ES-I3 (cell line): Measurements from ENCODE around the gene RPRD2.
"Not testable (repeated sequence)": the region's sequence is repeated elsewhere in the genome, so short reads cannot be mapped to it uniquely, and the experiment has no call there.

Source experiments
- H3K36me3 ChIP-seq: 2 replicates; pipeline ENCODE4 v1.6.1; 2013; ENCODE audit warnings: mild to moderate bottlenecking, low read length, control low read depth, moderate library complexity; ENCODE audit not compliant: insufficient read depth
- H3K4me1 ChIP-seq: 2 replicates; pipeline ENCODE4 v1.6.1; 2013; ENCODE audit warnings: mild to moderate bottlenecking, control low read depth, low read length; ENCODE audit not compliant: insufficient read depth
- H3K9ac ChIP-seq: 2 replicates; pipeline ENCODE4 v1.6.1; 2013; ENCODE audit warnings: low read depth, mild to moderate bottlenecking, low read length, moderate library complexity
- H3K9me3 ChIP-seq: 2 replicates; pipeline ENCODE4 v1.6.1; 2013; ENCODE audit warnings: mild to moderate bottlenecking, low read length, moderate library complexity; ENCODE audit not compliant: control insufficient read depth, insufficient read depth

The RPRD2 gene

GRCh38 chr1:150372580-150372979, 8.6 kb downstream of the RPRD2 start:
- Histone ChIP-seq H3K36me3 (no peaks in the 10 kb centered on the region), H3K9ac (no peak overlapping the region), H3K9me3 (no peaks in the 10 kb centered on the region), H3K4me1 (peaks cover 10% of the 10 kb centered on the region)

- H3K4me1 ChIP-seq = peaks cover 10% of the 10 kb centered on the region
- no peaks in the 10 kb centered on the region for H3K36me3 ChIP-seq
- no peaks in the 10 kb centered on the region for H3K9me3 ChIP-seq
- no peak overlapping the region for H3K9ac ChIP-seq
These were observed 12.2 kb downstream of the RPRD2 start for GRCh38 chr1:150376110-150376509.

GRCh38 chr1:150383631-150384324, 19.8 kb downstream of the RPRD2 start:
- H3K9me3 ChIP-seq = no peaks in the 10 kb centered on the region
- no peaks in the 10 kb centered on the region for H3K4me1 ChIP-seq
- H3K9ac ChIP-seq = no peak overlapping the region
- no peaks in the 10 kb centered on the region for H3K36me3 ChIP-seq

GRCh38 chr1:150385537-150386445, 21.8 kb downstream of the RPRD2 start:
- no peaks in the 10 kb centered on the region for H3K9me3 ChIP-seq
- H3K36me3 ChIP-seq = no peaks in the 10 kb centered on the region
- H3K4me1 ChIP-seq = no peaks in the 10 kb centered on the region
- H3K9ac ChIP-seq = no peak overlapping the region

- Histone ChIP-seq H3K9ac (no peak overlapping the region), H3K4me1 (no peaks in the 10 kb centered on the region), H3K36me3 (no peaks in the 10 kb centered on the region), H3K9me3 (no peaks in the 10 kb centered on the region)
These were observed 22.6 kb downstream of the RPRD2 start for GRCh38 chr1:150386592-150386991.

- Histone ChIP-seq H3K4me1 (no peaks in the 10 kb centered on the region), H3K36me3 (no peaks in the 10 kb centered on the region), H3K9ac (no peak overlapping the region), H3K9me3 (no peaks in the 10 kb centered on the region)
These were observed 23.3 kb downstream of the RPRD2 start for GRCh38 chr1:150387200-150387599.

GRCh38 chr1:150388241-150388640, 24.3 kb downstream of the RPRD2 start:
- Histone ChIP-seq H3K4me1 (no peaks in the 10 kb centered on the region), H3K36me3 (no peaks in the 10 kb centered on the region), H3K9me3 (no peaks in the 10 kb centered on the region), H3K9ac (no peak overlapping the region)

- no peaks in the 10 kb centered on the region for H3K4me1 ChIP-seq
- no peak overlapping the region for H3K9ac ChIP-seq
- H3K36me3 ChIP-seq = no peaks in the 10 kb centered on the region
- no peaks in the 10 kb centered on the region for H3K9me3 ChIP-seq
These were observed 25.7 kb downstream of the RPRD2 start for GRCh38 chr1:150389650-150390049.

- no peaks in the 10 kb centered on the region for H3K4me1 ChIP-seq
- no peak overlapping the region for H3K9ac ChIP-seq
- H3K36me3 ChIP-seq = no peaks in the 10 kb centered on the region
- no peaks in the 10 kb centered on the region for H3K9me3 ChIP-seq
These were observed 28.7 kb downstream of the RPRD2 start for GRCh38 chr1:150392627-150393026.

GRCh38 chr1:150395115-150395514, 31.2 kb downstream of the RPRD2 start:
- H3K4me1 ChIP-seq, H3K9ac ChIP-seq, H3K36me3 ChIP-seq, H3K9me3 ChIP-seq: not testable (repeated sequence)

GRCh38 chr1:150397392-150398032, 33.6 kb downstream of the RPRD2 start:
- Histone ChIP-seq H3K9ac (no peak overlapping the region), H3K36me3 (no peaks in the 10 kb centered on the region), H3K4me1 (no peaks in the 10 kb centered on the region), H3K9me3 (no peaks in the 10 kb centered on the region; the same call in 1 of the 2 replicates)

- no peaks in the 10 kb centered on the region for H3K36me3 ChIP-seq
- no peaks in the 10 kb centered on the region; the same call in 1 of the 2 replicates for H3K9me3 ChIP-seq
- H3K9ac ChIP-seq = no peak overlapping the region
- H3K4me1 ChIP-seq = peaks cover 11% of the 10 kb centered on the region
These were observed 40.5 kb downstream of the RPRD2 start for GRCh38 chr1:150404465-150404864.

- no peaks in the 10 kb centered on the region for H3K9me3 ChIP-seq
- no peak overlapping the region for H3K9ac ChIP-seq
- peaks cover 11% of the 10 kb centered on the region for H3K4me1 ChIP-seq
- no peaks in the 10 kb centered on the region for H3K36me3 ChIP-seq
These were observed 41.7 kb downstream of the RPRD2 start for GRCh38 chr1:150405660-150406059.

GRCh38 chr1:150406483-150406882, 42.5 kb downstream of the RPRD2 start:
- H3K9ac ChIP-seq = no peak overlapping the region
- peaks cover 11% of the 10 kb centered on the region for H3K4me1 ChIP-seq
- H3K36me3 ChIP-seq = no peaks in the 10 kb centered on the region
- H3K9me3 ChIP-seq = no peaks in the 10 kb centered on the region
